Glutamatergic neuron (in vitro differentiated cells): ENCODE results near the gene AKR7A2. TPM values are rescaled to one million over a fixed set of nuclear protein-coding genes. Genes with fewer than 3 reads are reported as not detected.

ENCODE experiments used
- DNase-seq: peaks from one replicate; pipeline ENCODE4 v3.0.0; 2022
- H3K27ac Mint-ChIP-seq: one replicate; pipeline ENCODE4 v1.8.0; 2020; ENCODE audit warnings: mild to moderate bottlenecking, mixed read lengths, inconsistent platforms; ENCODE audit not compliant: unreplicated experiment
- H3K27me3 Mint-ChIP-seq: one replicate; pipeline ENCODE4 v1.8.0; 2020; ENCODE audit warnings: mild to moderate bottlenecking, moderate library complexity, mixed read lengths, inconsistent platforms; ENCODE audit not compliant: unreplicated experiment
- H3K36me3 Mint-ChIP-seq: one replicate; pipeline ENCODE4 v1.8.0; 2020; ENCODE audit warnings: mild to moderate bottlenecking, mixed read lengths, inconsistent platforms; ENCODE audit not compliant: unreplicated experiment
- H3K4me1 Mint-ChIP-seq: one replicate; pipeline ENCODE4 v1.8.0; 2020; ENCODE audit warnings: mild to moderate bottlenecking, low read depth, mixed read lengths, inconsistent platforms; ENCODE audit not compliant: unreplicated experiment
- H3K4me3 Mint-ChIP-seq: one replicate; pipeline ENCODE4 v1.8.0; 2020; ENCODE audit warnings: mild to moderate bottlenecking, mixed read lengths, inconsistent platforms; ENCODE audit not compliant: unreplicated experiment
- H3K9me3 Mint-ChIP-seq: one replicate; pipeline ENCODE4 v1.8.0; 2020; ENCODE audit warnings: mild to moderate bottlenecking, moderate library complexity, mixed read lengths, inconsistent platforms; ENCODE audit not compliant: unreplicated experiment
- long read RNA-seq: library from polyadenylated mRNA; unstranded; transcript quantifications from one replicate; pipeline ENCODE4 v2.0.0, GENCODE V29; 2020; ENCODE audit not compliant: unreplicated experiment
- total RNA-seq: library from RNA; stranded (reverse); fragmentation: NEBNext Ultra II Directional; extraction: Animal tissue kit (Norgen Biotek cat#: 25700); gene quantifications from one replicate; pipeline ENCODE4 v1.2.1, GENCODE V29; 2021; ENCODE audit not compliant: unreplicated experiment
- TF ChIP-seq, protein P1 (sequence below): fragments of 200-600 bp; sonication (generic); IDR thresholded peaks from one replicate; pipeline ENCODE4 v1.5.0; 2021; ENCODE audit not compliant: partially characterized antibody, unreplicated experiment

The AKR7A2 gene
- 35.7 TPM for total RNA-seq
- long read RNA-seq, transcript AKR7A2-201 (7 exons, 1,362 nt) = major isoform, 56 of 65 reads
- long read RNA-seq, partial matches to known transcripts = 1 of 65 reads
- long read RNA-seq, other reads (novel, unspliced or antisense) = 6 of 65 reads

DNA sequence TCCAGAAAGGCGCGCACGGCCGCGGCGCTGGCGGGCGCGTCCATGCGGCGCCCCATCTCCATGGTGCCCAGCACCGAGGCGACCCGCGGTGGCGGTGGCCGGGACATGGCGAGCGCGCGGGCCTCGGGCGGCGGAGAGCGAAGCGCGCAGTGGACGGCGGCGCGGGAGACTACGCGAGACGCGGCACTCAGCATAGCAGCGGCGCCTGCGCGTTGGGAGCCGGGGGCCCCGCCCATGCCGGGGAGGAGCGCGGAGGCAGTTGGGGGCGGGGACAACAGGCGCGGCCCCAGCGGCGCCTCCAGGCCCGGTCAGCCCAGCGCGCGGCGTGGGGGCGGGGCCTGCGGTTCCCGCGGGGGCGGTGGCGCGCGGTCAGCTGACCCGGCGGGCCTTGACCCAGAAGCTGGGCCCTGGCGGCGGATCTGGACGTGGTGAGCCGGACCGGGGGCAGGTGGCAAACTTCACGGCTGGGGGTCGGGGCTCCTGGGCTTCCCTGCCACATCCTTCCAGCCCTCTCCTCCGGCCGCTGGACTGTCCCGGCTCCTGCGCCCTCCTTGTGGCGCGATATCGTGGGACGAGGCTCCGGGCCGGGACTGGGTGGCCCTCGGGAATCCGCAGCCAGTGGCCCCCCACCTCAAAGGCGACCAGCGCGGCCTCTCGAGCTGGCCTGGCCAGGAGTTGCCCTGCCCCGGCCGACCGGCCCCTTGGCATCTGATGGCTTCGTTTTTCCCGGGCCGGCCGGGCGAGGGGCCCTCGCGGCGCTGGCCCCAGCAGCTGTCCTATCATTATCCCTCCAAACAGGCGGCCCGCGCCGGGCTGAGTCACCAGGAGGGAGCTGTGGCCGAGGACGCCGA is at the start of gene AKR7A2, which contains the start of gene SLC66A1:
TSS of gene AKR7A2 (minus strand) at position 214 of the 851 bp plus-strand sequence. CDS start at position 194, 20 bp downstream.
TSS of gene SLC66A1 (plus strand) at position 396 of the 851 bp plus-strand sequence. CDS start 5,352 bp downstream, outside the sequence.
- Mint-ChIP-seq H3K27me3 (peaks cover 9% of the 10 kb centered on the region), H3K36me3 (peaks cover 4% of the 10 kb centered on the region), H3K4me3 (peak within 1 kb of the TSS; percentile 97), H3K9me3 (peaks cover 17% of the 10 kb centered on the region), H3K27ac (peak within 1 kb of the TSS; percentile 69), H3K4me1 (peaks cover 24% of the 10 kb centered on the region)
- TF ChIP-seq, protein P1, sequence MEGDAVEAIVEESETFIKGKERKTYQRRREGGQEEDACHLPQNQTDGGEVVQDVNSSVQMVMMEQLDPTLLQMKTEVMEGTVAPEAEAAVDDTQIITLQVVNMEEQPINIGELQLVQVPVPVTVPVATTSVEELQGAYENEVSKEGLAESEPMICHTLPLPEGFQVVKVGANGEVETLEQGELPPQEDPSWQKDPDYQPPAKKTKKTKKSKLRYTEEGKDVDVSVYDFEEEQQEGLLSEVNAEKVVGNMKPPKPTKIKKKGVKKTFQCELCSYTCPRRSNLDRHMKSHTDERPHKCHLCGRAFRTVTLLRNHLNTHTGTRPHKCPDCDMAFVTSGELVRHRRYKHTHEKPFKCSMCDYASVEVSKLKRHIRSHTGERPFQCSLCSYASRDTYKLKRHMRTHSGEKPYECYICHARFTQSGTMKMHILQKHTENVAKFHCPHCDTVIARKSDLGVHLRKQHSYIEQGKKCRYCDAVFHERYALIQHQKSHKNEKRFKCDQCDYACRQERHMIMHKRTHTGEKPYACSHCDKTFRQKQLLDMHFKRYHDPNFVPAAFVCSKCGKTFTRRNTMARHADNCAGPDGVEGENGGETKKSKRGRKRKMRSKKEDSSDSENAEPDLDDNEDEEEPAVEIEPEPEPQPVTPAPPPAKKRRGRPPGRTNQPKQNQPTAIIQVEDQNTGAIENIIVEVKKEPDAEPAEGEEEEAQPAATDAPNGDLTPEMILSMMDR = no peak
- DNase-seq = peak; percentile 95

DNA sequence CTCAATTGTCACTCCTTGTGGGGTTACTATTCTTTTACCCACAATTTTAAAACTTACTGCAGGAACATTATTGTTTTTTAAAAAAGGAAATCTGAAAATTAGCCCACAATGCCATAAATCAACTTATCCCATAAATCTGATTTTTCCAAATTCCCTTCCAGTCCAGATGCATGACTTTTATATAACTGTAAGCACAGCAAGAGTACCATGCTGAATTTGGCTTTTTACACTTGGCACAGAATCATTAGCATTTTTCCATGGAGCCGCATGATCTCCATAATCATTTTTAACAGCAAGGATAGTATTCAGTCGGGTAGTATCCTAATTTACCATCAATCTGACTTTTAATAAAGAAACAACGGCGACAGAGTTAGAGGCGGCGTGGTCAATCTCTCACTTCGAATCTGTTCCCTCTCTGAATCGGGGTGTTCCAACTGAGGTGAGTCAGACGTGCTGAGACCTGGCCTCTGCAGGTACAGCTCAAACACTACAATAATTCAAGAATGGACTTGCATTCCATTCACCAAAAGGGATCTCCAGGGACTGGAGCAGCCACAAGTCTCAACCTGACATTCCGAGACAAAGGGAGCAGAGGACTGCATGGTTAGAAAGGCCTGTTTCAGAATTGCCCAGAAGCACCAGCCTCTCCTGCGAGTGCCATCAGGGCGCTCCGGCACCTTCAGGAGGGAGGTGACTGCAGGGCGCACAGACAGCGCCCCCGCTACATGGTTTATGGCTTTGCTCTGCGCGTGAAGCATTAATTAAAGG is 49.1 kb upstream of the AKR7A2 start:
- H3K4me3 Mint-ChIP-seq = no peak overlapping the region
- peaks cover under 1% of the 10 kb centered on the region for H3K9me3 Mint-ChIP-seq
- no peak for DNase-seq
- peaks cover 2% of the 10 kb centered on the region for H3K27me3 Mint-ChIP-seq
- H3K4me1 Mint-ChIP-seq = peaks cover 15% of the 10 kb centered on the region
- H3K36me3 Mint-ChIP-seq = no peaks in the 10 kb centered on the region
- H3K27ac Mint-ChIP-seq = no peak overlapping the region
- TF ChIP-seq, protein P1 = no peak

DNA sequence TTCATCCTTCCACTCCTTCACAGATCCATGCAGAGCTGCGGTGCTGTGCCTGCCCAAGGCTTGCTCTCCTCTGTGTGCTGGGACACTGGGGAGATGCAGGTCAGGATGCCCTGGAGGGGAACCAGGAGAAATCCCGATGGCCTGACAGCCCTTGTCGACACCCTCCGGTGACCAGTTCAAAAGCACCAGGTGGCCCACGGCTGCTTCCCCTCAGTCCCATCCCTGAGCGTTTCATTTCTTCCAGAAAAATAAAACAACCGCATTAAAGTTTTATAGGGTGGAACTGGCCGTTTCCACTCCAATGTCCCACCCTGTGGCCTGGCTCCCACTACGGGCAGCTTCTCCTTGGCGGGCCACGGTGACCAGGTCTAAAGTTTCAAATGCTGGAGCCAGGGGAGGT is 48.5 kb upstream of the AKR7A2 start:
- Mint-ChIP-seq H3K4me3 (peak overlapping the region; percentile 26), H3K27ac (no peak overlapping the region), H3K36me3 (no peaks in the 10 kb centered on the region), H3K9me3 (peaks cover 2% of the 10 kb centered on the region), H3K4me1 (peaks cover 15% of the 10 kb centered on the region), H3K27me3 (peaks cover 2% of the 10 kb centered on the region)
- TF ChIP-seq, protein P1 = no peak
- peak; percentile 29 for DNase-seq

DNA sequence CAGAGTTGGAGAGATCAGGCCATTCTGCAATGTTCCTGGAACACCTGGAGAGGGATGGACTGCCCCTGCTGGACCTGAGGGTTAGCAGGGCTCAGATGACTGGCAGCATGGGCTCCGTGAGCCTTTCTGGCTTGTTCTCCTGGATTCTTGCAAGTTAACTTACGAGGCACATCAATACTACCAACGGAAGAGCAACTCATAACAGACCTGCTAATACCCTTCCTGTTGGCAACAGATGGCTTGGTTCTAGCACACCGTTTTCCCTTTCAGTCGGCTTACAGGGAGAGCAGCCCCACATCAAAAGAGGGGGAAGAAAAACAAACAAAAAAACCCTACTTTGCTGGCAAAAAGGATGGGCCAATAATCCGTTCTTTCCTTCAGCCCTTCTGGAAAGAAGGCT is 48.1 kb upstream of the AKR7A2 start:
- H3K27me3 Mint-ChIP-seq = peaks cover 2% of the 10 kb centered on the region
- H3K36me3 Mint-ChIP-seq = no peaks in the 10 kb centered on the region
- no peak overlapping the region for H3K27ac Mint-ChIP-seq
- no peak for DNase-seq
- TF ChIP-seq, protein P1 = no peak
- peaks cover 2% of the 10 kb centered on the region for H3K9me3 Mint-ChIP-seq
- H3K4me1 Mint-ChIP-seq = peaks cover 15% of the 10 kb centered on the region
- H3K4me3 Mint-ChIP-seq = peak overlapping the region; percentile 26
